Mucosa of descending colon (tissue), 3 donors: ENCODE measurements around the gene MPZL3. TPM values are rescaled to one million over a fixed set of nuclear protein-coding genes. Genes with fewer than 3 reads are reported as not detected.

Experiments used
- ATAC-seq: fragments of 200-7000 bp; cut with Tn5 transposase; one replicate; pipeline ENCODE4 v1.9.1; 2020; ENCODE audit warnings: mild to moderate bottlenecking, moderate library complexity
- DNase-seq, 3 donors: peaks; one replicate each; pipeline ENCODE4 v3.0.0-alpha.2; 2020
- H3K36me3 ChIP-seq: fragments of 200-600 bp; one replicate; pipeline ENCODE4 v1.8.0; 2021; ENCODE audit warnings: low read depth, mild to moderate bottlenecking
- H3K4me1 ChIP-seq: fragments of 200-600 bp; one replicate; pipeline ENCODE4 v1.8.0; 2021; ENCODE audit warnings: low read depth, mild to moderate bottlenecking
- H3K4me3 ChIP-seq: fragments of 200-600 bp; one replicate; pipeline ENCODE4 v1.8.0; 2021; ENCODE audit warnings: mild to moderate bottlenecking
- H3K9me3 ChIP-seq: fragments of 200-600 bp; one replicate; pipeline ENCODE4 v1.8.0; 2021; ENCODE audit warnings: mild to moderate bottlenecking
- CTCF ChIP-seq: fragments of 200-600 bp; IDR thresholded peaks from one replicate; pipeline ENCODE4 v1.8.0; 2022; ENCODE audit warnings: antibody characterized with exemption, mild to moderate bottlenecking
- intact Hi-C, 2 donors: fragments of 100-400 bp; cut with DNase I in 1 of 2; cut with micrococcal nuclease in 1 of 2; formaldehyde crosslinking; loops; one replicate each; pipeline versions ENCODE4 v1.11.0 to v1.11.1; 2022; cut with DNase I, micrococcal nuclease
- total RNA-seq, 3 donors: library from RNA; stranded (reverse); fragmentation: NEBNext Ultra II Directional in 2 of 3; extraction: Animal tissue kit (Norgen Biotek cat#: 25700) in 2 of 3; gene quantifications; one replicate each; pipeline versions ENCODE4 v1.2.1 to v1.2.4, GENCODE V29; 2021 to 2023
- donor health status: DM: no; HTN: no; CAD: no; lungs with moderate emphysema.
- donor health status: DM: no; HTN: no; CAD: no.
- donor health status: DM: no; HTN: yes; CAD: no.

The MPZL3 gene
- total RNA-seq, 3 donors from 2014 or later: 4.9 to 19.6 (median 9.0) TPM

GRCh38 chr11:118243161-118243560 is 9.0 kb downstream of the MPZL3 start:
- TF ChIP-seq CTCF: no peak
- DNase-seq: no peak
- peaks cover 28% of the 10 kb centered on the region for H3K4me1 ChIP-seq
- H3K4me3 ChIP-seq: no peak overlapping the region
- no peaks in the 10 kb centered on the region for H3K9me3 ChIP-seq
- no peaks in the 10 kb centered on the region for H3K36me3 ChIP-seq
- intact Hi-C loops: no loop called here
- no peak for ATAC-seq

- Histone ChIP-seq H3K4me3 (no peak overlapping the region), H3K4me1 (peaks cover 21% of the 10 kb centered on the region), H3K36me3 (no peaks in the 10 kb centered on the region), H3K9me3 (no peaks in the 10 kb centered on the region)
- DNase-seq (no peak), ATAC-seq (no peak)
- TF ChIP-seq CTCF: no peak
- intact Hi-C loops: no loop called here
These were observed 10.4 kb downstream of the MPZL3 start for GRCh38 chr11:118241764-118242098.

GRCh38 chr11:118240999-118241763 is 11.0 kb downstream of the MPZL3 start:
- H3K4me3 ChIP-seq: no peak overlapping the region
- no peak for TF ChIP-seq CTCF
- H3K4me1 ChIP-seq: peaks cover 16% of the 10 kb centered on the region
- intact Hi-C loops: no loop called here
- no peaks in the 10 kb centered on the region for H3K36me3 ChIP-seq
- no peaks in the 10 kb centered on the region for H3K9me3 ChIP-seq
- DNase-seq (peak in 2 of 3 donors; percentile 49 to 59), ATAC-seq (peak; percentile 90)

- TF ChIP-seq CTCF: no peak
- Histone ChIP-seq H3K4me1 (peaks cover 14% of the 10 kb centered on the region), H3K4me3 (no peak overlapping the region), H3K9me3 (no peaks in the 10 kb centered on the region), H3K36me3 (no peaks in the 10 kb centered on the region)
- intact Hi-C loops: no loop called here
- DNase-seq (peak in 1 of 3 donors; percentile 53), ATAC-seq (peak; percentile 70)
These were observed 12.5 kb downstream of the MPZL3 start for GRCh38 chr11:118239509-118240205.

- DNase-seq: no peak
- Histone ChIP-seq H3K4me1 (peaks cover 14% of the 10 kb centered on the region), H3K4me3 (no peak overlapping the region), H3K9me3 (no peaks in the 10 kb centered on the region), H3K36me3 (no peaks in the 10 kb centered on the region)
- intact Hi-C loops: no loop called here
- ATAC-seq: no peak
- TF ChIP-seq CTCF: no peak
These were observed 13.2 kb downstream of the MPZL3 start for GRCh38 chr11:118238929-118239328.
